Prostate gland (tissue), 2 donors: ENCODE data around the gene PTN.

Source experiments
- POLR2A ChIP-seq: fragments of 450-650 bp; IDR thresholded peaks from one replicate; pipeline ENCODE4 v1.6.1; 2016; ENCODE audit warnings: antibody characterized with exemption, mild to moderate bottlenecking
- POLR2AphosphoS5 ChIP-seq: sonication (generic); formaldehyde crosslinking; IDR thresholded peaks from one replicate; pipeline ENCODE4 v1.6.1; 2017; ENCODE audit warnings: antibody characterized with exemption
- TF ChIP-seq, protein P1 (sequence below), 4 experiments: fragments of 200-600 bp in 2 of 4; fragments of 450-650 bp in 2 of 4; sonication (generic) in 2 of 4; IDR thresholded peaks; 1 replicate in 3 of 4; 2 replicates in 1 of 4; pipeline ENCODE4 v1.5.1; 2016 to 2019; ENCODE audit warnings: antibody characterized with exemption in 4 of 4, mild to moderate bottlenecking in 2 of 4, moderate library complexity in 2 of 4

DNA sequence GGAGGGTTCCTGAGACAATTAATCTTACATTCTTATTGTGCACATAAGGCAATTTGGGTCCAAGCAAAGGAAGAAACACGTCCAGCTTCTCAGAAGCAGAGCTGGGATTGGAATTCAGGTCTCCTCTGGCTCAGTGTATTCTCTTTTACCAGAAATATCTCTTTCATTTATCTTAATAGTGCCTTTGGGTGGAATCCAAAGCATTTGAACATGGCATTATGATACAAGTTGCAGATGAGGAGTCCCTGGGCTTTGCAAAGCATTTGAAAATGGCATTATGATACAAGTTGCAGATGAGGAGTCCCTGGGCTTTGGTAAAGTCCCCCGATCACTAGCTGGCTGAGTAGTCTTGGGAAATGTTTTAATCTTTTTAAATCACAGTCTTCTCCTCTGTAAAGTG is 30.0 kb upstream of the PTN start:
- no peak for TF ChIP-seq POLR2A
- TF ChIP-seq, protein P1, sequence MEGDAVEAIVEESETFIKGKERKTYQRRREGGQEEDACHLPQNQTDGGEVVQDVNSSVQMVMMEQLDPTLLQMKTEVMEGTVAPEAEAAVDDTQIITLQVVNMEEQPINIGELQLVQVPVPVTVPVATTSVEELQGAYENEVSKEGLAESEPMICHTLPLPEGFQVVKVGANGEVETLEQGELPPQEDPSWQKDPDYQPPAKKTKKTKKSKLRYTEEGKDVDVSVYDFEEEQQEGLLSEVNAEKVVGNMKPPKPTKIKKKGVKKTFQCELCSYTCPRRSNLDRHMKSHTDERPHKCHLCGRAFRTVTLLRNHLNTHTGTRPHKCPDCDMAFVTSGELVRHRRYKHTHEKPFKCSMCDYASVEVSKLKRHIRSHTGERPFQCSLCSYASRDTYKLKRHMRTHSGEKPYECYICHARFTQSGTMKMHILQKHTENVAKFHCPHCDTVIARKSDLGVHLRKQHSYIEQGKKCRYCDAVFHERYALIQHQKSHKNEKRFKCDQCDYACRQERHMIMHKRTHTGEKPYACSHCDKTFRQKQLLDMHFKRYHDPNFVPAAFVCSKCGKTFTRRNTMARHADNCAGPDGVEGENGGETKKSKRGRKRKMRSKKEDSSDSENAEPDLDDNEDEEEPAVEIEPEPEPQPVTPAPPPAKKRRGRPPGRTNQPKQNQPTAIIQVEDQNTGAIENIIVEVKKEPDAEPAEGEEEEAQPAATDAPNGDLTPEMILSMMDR (IDR thresholded peaks at IDR 0.05) = no peak
- TF ChIP-seq POLR2AphosphoS5 = no peak
